HG03097 (cell line): Measurements from ENCODE around the gene SORBS1.

Experiments used
- ATAC-seq: cut with Tn5 transposase; IDR thresholded peaks from one replicate; pipeline ENCODE4 v1.9.1; 2021; ENCODE audit not compliant: unreplicated experiment, low FRiP score

The SORBS1 gene

GRCh38 chr10:95517536-95518454 lies 43.4 kb downstream of the SORBS1 start:
- ATAC-seq, result no peak

GRCh38 chr10:95516774-95517373 lies 44.3 kb downstream of the SORBS1 start:
- ATAC-seq, result no peak

GRCh38 chr10:95513941-95514392 lies 47.2 kb downstream of the SORBS1 start:
- no peak for ATAC-seq

- ATAC-seq, result no peak
Observed at GRCh38 chr10:95513008-95513589, 48.1 kb downstream of the SORBS1 start.

- no peak for ATAC-seq
Observed at GRCh38 chr10:95511314-95511713, 49.9 kb downstream of the SORBS1 start.

GRCh38 chr10:95509251-95509650 lies 51.9 kb downstream of the SORBS1 start:
- ATAC-seq, result no peak

GRCh38 chr10:95508730-95509129 lies 52.4 kb downstream of the SORBS1 start:
- no peak for ATAC-seq

- no peak for ATAC-seq
Observed at GRCh38 chr10:95506056-95506737, 55.0 kb downstream of the SORBS1 start.

GRCh38 chr10:95505641-95506040 lies 55.5 kb downstream of the SORBS1 start:
- ATAC-seq, result no peak

GRCh38 chr10:95505084-95505610 lies 56.0 kb downstream of the SORBS1 start:
- ATAC-seq, result no peak

GRCh38 chr10:95504246-95504691 lies 56.9 kb downstream of the SORBS1 start:
- ATAC-seq, result no peak

- ATAC-seq, result no peak
Observed at GRCh38 chr10:95503526-95503925, 57.6 kb downstream of the SORBS1 start.

GRCh38 chr10:95503001-95503400 lies 58.2 kb downstream of the SORBS1 start:
- no peak for ATAC-seq

- ATAC-seq, result no peak
Observed at GRCh38 chr10:95502377-95502776, 58.8 kb downstream of the SORBS1 start.

GRCh38 chr10:95501203-95502094 lies 59.7 kb downstream of the SORBS1 start:
- ATAC-seq, result no peak

- ATAC-seq, result no peak
Observed at GRCh38 chr10:95500649-95501048, 60.5 kb downstream of the SORBS1 start.

- no peak for ATAC-seq
Observed at GRCh38 chr10:95500097-95500496, 61.1 kb downstream of the SORBS1 start.

GRCh38 chr10:95499482-95499989 lies 61.6 kb downstream of the SORBS1 start:
- ATAC-seq, result no peak

- no peak for ATAC-seq
Observed at GRCh38 chr10:95496951-95497350, 64.2 kb downstream of the SORBS1 start.
